Activated CD4-positive, CD25-positive, alpha-beta regulatory T cell treated with anti-CD3 and anti-CD28 coated beads, Interleukin-2, amount 50 U/mL, for 16 hours (primary cell): Measurements from ENCODE around the gene ARHGAP1.

Experiments
- DNase-seq: peaks from one replicate; pipeline ENCODE4 v3.0.0-alpha.2; 2020; ENCODE audit warnings: low read depth, low spot score

The ARHGAP1 gene

DNA sequence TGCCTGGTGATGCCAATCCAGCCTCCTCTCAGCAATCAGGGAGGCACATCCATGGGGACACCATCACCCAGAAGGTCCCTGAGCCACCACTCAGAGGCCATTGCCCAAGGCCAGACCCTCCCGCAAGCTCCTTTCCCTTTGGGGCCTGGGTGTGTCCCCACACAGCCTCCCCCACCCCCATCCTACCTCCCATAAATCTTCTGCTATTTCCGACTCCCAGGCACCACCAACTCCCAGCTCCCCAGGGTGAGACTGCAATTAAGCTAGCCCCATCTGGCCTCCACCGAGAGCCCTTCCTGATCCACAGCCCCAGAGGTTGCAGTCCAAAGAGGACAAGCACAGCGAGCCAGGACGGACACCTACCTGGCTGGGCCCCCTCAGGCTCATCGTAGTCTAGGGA, 6.3 kb downstream of the ARHGAP1 start:
- no peak for DNase-seq

DNA sequence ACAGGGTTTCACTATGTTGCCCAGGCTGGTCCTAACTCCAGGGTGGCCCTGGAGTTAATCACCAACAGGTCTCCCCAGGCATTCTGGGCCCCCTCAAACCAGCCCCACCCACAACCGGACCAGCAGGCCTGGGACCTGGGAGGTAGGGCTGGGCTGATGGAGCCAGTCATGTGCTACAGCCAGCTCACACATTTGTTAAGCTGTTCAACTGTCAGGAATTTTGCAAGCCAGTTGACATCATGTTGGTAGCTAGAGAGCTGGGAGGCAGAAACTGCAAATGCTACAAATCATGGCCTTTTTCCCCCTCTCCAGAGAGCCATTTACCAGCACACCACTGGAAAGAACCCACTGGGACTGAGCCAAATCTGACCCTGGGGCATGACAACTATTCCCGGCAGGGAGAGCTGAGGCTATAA, 6.8 kb downstream of the ARHGAP1 start:
- DNase-seq, result no peak

DNA sequence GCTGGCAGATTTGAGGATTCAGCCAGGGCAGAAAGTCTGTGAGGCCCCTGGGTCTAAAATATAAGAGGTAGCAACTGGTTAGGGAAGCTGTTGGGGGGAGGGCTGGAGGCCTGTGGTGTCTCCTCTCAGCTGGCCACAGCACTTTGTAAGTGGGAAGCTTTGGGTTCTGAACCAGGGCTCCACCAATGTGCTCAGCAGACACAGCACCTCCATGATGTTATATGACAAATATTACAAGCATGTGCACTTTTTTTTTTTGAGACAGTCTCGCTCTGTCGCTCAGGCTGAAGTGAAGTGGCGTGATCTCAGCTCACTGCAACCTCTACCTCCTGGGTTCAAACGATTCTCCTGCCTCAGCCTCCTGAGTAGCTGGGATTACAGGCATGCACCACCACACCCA, 8.0 kb downstream of the ARHGAP1 start:
- no peak for DNase-seq

DNA sequence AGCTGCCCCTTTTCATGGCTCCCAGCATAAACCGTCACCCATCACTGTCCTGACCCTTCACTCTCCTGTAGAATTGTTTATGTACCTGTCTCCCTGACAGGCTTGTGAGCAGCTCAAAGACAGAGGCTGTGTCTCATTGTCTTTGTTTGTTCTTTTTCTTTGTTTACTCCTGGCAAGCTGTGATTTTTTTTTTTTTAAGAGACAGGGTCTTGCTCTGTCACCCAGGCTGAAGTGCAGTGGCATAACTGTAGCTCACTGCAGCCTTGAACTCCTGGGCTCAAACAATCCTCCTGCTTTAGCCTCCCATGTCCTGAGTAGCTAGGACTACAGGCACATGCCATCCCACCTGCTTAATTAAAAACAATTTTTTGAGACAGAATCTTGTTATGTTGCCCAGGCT, 9.7 kb downstream of the ARHGAP1 start:
- no peak for DNase-seq

DNA sequence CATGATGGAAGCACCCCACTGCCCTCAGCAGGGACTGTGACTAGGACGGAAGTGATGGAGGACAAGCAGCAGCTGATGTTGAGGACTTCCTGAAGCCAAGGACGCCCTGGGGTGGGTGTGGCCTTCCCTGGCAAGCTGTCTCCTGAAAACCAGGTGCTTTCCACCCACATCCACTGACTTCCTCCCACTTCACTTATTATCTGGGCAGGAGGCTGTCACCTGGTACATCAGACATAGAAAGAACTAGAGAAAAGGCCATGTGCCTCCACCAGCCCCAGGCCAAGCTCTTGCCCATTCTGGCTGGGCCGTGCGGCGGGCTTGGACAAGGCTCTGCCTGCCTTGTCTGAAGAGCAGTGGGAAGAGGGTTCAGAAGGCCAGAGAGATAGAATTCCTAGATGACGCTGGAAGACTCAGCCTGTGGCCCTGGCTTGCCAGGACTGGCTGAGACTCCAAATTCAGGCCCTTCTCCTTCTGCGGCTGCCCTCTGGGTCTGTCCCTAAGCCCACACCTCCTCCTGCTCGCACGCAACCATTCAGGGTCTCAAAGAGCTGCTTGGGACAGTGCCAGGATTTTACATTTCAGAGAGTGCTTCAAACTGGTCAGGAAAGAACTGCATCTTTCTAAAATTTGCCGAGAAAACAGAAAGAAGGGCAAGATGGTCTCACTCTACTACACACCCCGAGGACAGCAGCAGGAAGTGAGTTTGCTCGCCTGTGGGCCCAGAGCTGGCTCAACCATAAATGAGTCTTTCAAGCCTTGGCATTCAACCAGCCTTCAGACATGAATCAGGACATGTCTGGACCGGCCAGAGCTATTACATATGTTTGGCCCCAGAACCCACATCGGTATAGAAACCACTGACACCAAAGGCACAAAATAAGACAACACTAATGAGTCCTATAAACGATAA, 13.3 kb downstream of the ARHGAP1 start:
- no peak for DNase-seq

DNA sequence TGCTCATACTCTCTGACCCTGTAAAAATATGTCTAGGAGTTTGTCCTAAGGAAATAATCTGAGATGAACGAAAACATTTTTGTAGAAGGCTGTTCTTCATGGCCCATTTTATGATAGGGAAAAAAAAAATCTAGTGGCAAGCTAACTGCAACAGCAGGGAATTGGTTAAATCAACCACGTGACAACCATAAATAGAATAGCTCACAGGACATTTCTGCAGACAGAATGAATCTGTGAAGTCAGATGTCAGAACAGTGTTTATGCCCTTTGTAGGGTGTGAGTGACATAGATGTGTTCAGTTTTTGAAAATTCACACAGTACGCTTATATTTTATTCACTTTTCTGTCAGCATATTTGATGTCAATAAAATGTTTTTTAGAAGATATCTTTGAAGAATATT, 16.1 kb downstream of the ARHGAP1 start:
- DNase-seq, result no peak

DNA sequence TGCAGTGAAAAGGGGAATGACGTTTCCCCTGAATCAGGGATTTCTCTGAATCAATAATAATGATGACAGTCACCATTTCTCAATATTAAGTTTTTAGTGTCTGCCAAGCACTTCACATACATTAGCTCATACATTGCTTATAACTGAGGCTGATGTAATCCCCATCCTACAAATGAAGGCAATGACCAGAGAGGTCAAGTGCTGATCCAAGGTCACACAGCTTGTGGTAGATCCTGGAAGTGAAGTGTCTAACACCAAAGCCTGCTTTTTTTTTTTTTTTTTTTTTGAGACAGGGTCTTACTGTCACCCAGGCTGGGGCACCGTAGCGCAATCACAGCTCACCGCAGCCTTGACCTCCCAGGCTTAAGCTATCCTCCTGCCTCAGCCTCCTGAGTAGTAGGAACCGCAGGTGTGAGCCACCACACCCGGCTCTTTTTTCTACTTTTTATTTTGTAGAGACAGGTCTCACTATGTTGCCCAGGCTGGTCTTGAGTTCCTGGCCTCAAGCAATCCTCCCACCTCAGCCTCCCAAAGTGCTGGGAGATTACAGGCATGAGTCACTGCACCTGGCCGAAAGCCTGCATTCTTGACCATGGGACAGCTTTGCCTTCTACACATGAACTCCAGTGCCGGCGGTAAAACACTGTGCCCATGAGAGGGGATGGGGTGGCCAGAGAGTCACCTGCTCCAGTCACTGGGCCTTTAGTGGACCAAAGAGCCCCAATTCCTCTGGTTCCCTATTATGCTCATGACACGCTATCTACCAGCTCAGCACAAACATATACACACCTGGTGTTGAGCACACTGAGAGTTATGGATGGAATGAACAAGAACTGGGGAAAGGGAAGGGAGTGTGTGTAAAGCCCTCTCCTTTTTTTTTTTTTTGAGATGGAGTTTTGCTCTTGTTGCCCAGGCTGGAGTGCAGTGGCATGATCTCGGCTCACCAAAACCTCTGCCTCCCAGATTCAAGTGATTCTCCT, 17.4 kb downstream of the ARHGAP1 start:
- DNase-seq, result no peak

DNA sequence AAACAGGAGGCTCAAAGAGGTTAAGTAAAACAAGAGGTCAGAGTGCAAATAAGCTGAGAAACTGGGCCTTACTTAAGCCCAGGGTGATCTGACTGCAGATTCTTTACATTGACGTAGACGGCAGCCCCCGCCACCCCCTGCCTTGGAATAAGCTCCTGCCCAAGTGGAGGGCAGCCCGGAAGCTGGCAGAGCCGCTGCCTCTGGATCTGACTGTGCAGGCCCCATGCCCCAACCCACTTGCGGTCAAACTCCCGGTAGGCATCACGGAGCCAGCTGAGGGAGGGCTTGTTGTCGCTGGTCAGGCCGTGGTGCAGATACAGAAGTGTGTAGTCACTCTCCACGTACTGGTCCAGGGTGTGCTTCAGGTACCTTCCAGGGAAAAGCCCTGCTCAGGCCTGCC, 18.6 kb downstream of the ARHGAP1 start:
- no peak for DNase-seq

DNA sequence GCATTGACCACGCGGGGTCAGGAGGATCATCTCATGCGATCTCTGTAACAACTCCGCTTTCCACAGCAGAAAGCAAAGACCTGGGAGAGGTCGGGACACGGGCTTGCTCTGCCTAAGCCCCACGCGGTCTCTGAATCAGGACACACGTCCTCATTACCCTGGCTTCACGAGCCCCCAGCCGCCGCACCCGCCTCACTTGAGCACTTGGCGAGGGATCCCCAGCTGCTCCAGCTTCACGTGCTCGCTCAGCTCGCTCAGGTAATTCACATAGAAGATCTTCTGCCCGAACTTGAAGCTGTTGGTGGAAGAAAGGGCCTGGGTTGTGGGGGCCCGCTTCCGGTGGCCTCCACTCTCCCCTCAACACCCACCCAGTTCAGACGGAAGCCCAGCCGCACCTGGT, 19.6 kb downstream of the ARHGAP1 start:
- no peak for DNase-seq

DNA sequence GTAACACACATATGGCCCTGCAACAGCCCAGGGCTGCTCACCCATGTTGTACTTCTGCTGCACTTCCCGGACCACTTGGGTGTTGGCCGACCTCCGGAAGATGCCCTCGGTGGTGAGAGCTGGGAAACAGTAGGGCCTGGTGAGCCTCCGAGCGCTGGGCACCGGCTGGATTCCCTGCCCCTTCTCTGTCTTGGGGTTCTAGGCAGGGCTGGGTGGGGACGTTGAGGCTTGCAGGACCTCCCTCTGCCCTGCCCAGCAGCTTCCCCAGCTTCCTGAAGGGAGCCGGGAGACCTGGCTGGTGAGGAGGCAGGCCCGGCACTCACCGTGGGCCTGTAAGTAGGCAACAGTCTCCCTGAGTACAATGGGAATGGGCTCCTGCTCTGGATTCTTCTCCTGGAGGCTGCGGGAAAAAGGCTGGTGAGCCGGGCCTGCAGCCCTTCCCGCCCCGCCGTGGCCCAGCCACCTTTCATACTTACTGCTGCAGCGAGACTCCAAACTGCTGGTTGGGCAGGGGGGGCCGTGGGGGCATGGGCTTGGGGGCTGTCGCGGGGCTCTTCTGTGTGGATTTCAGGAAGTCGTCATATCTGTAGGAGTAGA, 20.2 kb downstream of the ARHGAP1 start:
- DNase-seq, result no peak

DNA sequence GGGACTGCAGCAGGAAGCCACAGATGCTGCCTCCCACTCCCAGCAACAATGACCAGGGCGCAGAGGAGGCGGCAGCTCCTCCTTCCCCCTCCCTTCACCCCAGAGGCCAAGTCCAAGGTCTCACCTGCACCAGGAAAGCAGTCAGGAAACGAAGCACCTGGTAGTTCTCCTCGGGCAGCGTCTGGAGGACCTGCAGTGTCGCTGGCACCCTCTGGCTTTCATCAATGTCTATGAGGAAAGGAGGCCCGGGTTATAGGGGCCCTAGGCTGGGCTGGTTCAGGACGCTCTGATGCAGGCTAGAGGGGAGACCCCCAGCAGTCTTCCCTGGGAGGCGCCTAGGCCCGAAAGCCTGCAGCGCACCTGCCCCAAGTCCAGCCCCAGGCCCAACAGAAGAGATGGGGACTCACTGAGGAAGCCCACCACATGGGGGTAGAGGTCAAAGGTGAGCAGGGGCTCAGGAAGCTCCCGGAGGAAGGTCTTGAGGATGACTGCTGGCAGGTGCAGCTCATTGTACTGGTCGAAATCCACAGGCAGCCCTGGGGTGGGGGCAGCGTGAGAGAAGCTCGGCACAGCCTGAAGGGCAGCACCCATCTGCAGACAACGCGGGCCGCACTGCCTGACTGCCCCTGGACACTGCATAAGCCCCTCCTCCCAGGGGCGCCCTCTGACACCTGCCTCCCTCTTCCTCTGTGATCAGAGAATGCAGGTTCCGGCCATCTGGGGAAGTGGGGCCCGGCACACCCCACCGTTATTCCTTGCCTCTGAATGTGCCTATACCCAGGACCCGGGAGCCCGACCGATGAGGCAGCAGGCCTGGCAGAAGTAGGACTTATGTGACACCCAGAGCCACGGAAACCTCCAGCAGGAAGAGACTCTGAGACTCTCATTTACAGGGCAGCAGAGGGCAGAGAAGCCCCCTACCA, 20.9 kb downstream of the ARHGAP1 start:
- no peak for DNase-seq

DNA sequence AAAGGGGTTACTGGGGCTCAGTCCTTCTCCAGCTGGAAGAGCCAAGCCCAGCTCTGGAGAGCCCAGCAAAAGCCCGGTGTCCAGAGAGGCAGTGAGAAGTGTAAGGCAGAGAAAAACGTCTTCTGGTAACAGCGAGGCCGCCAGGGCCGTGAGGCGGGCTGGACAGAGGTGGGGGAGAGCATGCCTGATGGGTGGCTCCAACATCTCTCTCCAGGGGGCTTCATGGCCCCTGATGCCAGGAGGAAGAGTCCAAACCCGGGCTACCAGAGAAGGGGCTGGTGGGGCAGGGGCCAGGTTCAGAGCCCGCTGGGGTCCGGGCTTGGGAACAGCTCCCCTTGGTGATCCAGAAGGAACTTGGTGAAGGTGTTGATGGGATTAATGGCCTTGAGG, 21.7 kb downstream of the ARHGAP1 start:
- DNase-seq, result no peak

DNA sequence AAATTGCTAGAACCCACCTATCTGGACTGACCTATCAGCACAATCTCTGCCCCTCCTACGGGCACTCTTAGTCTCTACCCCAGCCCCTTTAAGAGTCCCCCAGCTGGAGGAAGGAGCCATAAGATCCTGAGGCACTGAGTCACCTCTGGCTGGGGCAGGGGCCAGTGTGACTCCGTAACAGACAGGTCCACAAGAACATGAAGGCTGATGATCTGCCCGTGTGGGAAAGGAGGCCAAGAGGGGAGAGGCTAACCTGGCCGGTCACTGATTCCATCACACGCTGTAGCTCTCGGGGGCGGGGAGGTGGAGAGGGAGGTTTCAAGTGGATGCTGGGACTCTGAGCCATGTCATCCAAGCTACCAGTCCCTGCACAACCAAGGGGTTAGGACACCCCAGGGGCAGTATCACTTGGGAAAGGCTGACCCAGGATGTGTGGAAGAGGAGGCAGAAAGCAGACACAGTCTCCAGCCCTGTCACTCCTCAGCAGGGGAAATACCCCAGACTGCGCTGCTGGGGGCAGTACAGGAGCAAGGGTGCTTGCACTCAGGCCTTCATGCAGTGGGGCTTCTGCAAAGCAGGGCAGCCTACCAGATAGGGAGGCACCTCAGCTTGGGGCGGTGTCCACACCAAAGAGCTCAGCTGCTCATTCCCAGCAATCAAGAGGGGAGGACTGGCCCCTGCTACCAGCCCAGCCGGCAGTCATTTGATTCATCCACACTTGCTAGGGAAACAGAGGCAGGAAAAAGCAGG, 22.3 kb downstream of the ARHGAP1 start:
- DNase-seq, result no peak

DNA sequence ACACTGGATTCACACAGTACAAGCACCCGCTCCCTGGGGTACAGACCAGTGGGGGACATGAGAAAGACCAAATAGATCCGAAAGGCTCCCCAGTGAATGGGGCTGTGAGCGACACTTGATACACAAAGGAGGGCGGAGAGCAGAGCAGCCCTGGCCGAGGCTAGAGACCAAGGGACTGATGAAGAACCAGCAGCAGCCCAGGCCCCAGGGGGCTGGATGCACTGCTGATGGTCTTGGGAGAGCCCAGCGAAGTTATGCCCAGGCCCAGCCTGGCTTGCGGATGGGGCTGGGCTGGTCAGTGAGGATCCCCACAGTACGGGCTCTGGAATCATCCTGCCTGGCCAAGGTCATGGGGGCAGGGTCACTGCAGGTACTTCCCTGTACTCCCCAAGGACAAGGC, 23.2 kb downstream of the ARHGAP1 start:
- no peak for DNase-seq

DNA sequence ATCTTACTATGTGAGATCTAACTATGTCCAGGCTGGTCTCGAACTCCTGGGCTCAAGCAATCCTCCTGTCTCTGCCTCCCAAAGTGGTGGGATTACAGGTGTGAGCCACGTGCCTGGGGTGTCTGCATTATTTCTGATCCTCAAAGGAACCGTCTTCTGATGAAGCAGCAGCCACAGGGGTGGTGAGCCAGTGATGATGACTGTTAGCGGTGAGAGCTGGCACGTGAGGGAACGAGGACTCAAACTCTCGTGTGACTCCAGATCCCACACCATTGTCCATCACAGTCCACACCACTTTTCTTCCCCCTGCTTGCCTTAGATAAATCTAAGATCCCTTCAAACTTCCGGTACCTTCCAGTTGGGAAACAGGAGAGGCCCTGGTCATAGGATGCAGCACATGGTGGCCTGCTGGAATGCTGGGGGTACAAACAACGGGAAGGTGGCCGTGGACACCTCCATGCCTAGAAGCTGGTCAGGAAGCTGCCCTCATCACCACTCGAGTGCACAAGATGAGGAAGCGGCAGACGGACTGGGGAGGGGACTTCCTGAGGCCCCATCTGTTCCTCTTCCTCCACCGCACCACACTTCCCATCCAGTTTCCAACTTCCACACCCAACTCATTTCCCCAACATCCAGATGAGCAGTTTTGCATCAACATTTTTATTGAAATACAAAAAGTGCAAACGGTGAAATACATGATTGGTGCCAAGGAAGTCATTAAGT, 23.8 kb downstream of the ARHGAP1 start:
- DNase-seq, result no peak

DNA sequence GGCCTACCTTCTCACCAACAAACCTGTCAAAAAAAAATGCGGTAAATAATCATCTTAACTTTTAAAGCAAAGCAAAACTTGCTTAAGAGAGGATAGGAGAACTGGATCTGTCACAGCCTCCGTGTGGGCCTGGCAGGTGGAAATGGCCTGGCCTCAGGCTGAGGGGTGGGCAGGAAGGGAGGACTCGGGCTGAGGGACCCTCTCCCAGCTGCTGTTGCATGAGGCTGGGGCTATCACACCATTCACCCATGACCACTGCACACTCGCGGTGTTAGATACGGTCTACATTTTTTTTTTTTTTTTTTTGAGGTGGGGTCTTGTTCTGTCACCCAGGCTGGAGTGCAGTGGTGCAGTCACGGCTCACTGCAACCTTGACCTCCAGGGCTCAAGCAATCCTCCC, 24.5 kb downstream of the ARHGAP1 start:
- DNase-seq, result no peak

DNA sequence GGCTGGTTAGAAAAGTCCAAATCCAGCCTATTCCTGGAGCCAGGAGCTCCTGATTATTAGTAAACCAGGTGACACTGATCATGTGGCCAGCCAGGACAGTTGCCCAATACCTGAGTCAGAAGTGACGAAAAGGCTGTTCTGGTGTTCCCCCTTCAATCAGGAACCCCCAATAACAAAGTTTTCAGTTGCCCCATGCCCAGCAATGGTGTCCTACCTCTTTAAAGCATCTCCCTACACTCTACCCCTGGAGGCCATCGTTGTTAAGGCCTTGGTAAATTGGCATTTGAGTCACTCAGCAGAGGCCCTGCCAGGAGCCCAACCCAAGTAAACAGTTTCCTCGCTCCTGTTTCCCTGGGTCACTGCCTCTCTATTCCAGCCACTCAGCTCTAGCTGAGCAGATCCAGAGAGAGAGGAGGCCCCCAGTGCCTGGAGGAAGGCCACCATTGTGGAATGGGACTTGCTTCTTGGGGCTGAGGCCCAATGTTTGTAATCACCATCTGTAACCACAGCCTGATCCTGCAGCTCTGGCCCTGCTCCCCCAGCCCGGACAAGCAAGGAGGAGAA, 25.0 kb downstream of the ARHGAP1 start:
- DNase-seq, result no peak

DNA sequence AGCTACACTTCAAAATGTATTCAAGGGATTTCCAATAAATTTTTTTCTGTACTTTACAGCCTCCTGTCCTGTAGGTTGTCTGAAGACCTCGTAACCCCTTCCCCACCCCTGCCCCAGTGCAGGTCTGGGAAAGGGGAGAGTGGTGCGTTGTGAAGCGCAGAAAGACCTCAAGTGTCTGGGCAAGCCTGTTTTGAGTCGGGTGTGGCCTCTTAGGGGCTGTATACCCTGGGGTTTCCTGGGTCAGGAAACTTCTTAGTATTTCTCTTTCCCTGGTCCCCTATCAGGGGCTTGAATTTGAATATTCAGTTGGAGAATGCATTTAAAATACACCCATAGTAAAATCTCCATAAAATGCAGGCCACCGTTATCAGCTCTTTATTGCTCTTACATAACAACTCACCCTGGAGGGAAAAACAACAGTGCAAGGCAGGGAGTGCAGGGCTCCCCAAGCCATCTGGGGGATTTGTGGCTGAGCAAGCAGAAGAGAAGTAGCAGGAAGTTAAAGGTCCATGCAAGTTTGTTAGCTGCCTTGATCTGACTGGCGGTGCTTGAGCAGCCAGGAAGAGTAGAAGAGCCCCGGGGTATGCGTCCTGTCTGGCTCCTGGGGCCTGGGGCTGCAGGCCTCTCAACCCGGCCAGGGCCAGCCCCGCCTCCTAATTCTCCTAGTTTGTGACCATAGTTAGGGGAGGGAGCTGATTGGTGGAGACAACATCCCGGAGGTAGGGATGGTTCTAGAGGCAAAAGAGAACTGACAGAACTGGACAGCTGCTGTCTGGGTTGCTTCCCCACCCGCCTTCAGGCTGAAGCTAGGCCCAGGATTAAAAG, 25.7 kb downstream of the ARHGAP1 start:
- DNase-seq, result no peak
